NOMO-1 (cell line): ENCODE results near the gene FHIT.
A peak's percentile ranks its signal among the peaks of the same experiment; 100 is the strongest.

Source experiments
- DNase-seq, 2 experiments: peaks; one replicate each; lab custom pipeline; 2025; ENCODE audit not compliant: unreplicated experiment in 2 of 2; lab: John Stamatoyannopoulos, UW

The FHIT gene

GRCh38 chr3:60440869-60441268, 810.4 kb downstream of the FHIT start:
- no peak for DNase-seq

GRCh38 chr3:60435941-60436650, 815.2 kb downstream of the FHIT start:
- no peak for DNase-seq

- DNase-seq = no peak
Observed at GRCh38 chr3:60434950-60435349, 816.3 kb downstream of the FHIT start.

- DNase-seq = no peak
Observed at GRCh38 chr3:60434323-60434722, 816.9 kb downstream of the FHIT start.

- peak; percentile 17 to 22 for DNase-seq
Observed at GRCh38 chr3:60431599-60431958, 819.7 kb downstream of the FHIT start.

- DNase-seq = no peak
Observed at GRCh38 chr3:60430205-60430604, 821.0 kb downstream of the FHIT start.

GRCh38 chr3:60427109-60427508, 824.1 kb downstream of the FHIT start:
- DNase-seq = no peak

GRCh38 chr3:60424942-60425341, 826.3 kb downstream of the FHIT start:
- DNase-seq = no peak

GRCh38 chr3:60424034-60424433, 827.2 kb downstream of the FHIT start:
- DNase-seq = no peak

GRCh38 chr3:60423556-60423955, 827.7 kb downstream of the FHIT start:
- no peak for DNase-seq

- no peak for DNase-seq
Observed at GRCh38 chr3:60421749-60422446, 829.4 kb downstream of the FHIT start.

- no peak for DNase-seq
Observed at GRCh38 chr3:60417576-60417975, 833.7 kb downstream of the FHIT start.

GRCh38 chr3:60414011-60414410, 837.2 kb downstream of the FHIT start:
- DNase-seq = no peak

GRCh38 chr3:60413551-60413950, 837.7 kb downstream of the FHIT start:
- no peak for DNase-seq

GRCh38 chr3:60403866-60404265, 847.4 kb downstream of the FHIT start:
- no peak for DNase-seq

- DNase-seq = no peak
Observed at GRCh38 chr3:60402931-60403330, 848.3 kb downstream of the FHIT start.

GRCh38 chr3:60399861-60400845, 851.1 kb downstream of the FHIT start:
- peak; percentile 76 to 86 for DNase-seq

GRCh38 chr3:60399292-60399691, 852.0 kb downstream of the FHIT start:
- DNase-seq = no peak

GRCh38 chr3:60395173-60395762, 856.0 kb downstream of the FHIT start:
- no peak for DNase-seq

GRCh38 chr3:60393946-60394345, 857.3 kb downstream of the FHIT start:
- DNase-seq = no peak

- DNase-seq = no peak
Observed at GRCh38 chr3:60392501-60392900, 858.8 kb downstream of the FHIT start.
